Measurements from ENCODE around the gene FMO2.

DNA sequence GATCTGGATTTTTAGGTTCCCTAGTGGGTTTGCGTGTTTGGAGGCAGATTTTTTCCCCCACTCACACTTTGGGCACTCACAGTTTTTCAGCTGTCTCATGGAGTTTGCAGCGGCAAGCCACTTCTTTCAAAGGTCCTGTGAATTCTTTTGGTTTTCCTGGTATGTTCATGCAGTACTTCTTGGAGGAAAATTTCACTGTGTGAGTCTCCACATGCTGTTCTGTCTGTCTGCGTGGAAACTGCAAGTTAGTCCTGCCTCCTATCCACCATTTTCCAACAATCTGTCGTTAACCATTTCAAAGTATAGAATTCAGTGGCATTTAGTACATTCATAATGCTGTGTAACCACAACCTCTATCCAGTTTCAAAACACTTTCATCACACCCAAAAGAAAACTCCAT is 62.4 kb downstream of the FMO2 start:
- TF ChIP-seq, protein P1, sequence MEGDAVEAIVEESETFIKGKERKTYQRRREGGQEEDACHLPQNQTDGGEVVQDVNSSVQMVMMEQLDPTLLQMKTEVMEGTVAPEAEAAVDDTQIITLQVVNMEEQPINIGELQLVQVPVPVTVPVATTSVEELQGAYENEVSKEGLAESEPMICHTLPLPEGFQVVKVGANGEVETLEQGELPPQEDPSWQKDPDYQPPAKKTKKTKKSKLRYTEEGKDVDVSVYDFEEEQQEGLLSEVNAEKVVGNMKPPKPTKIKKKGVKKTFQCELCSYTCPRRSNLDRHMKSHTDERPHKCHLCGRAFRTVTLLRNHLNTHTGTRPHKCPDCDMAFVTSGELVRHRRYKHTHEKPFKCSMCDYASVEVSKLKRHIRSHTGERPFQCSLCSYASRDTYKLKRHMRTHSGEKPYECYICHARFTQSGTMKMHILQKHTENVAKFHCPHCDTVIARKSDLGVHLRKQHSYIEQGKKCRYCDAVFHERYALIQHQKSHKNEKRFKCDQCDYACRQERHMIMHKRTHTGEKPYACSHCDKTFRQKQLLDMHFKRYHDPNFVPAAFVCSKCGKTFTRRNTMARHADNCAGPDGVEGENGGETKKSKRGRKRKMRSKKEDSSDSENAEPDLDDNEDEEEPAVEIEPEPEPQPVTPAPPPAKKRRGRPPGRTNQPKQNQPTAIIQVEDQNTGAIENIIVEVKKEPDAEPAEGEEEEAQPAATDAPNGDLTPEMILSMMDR (IDR thresholded peaks at IDR 0.05; ENCODE audit: insufficient read depth, low read length) = no peak
- TF ChIP-seq POLR2AphosphoS5 (IDR thresholded peaks at IDR 0.05; ENCODE audit: low read depth) = no peak
- TF ChIP-seq, protein P2, sequence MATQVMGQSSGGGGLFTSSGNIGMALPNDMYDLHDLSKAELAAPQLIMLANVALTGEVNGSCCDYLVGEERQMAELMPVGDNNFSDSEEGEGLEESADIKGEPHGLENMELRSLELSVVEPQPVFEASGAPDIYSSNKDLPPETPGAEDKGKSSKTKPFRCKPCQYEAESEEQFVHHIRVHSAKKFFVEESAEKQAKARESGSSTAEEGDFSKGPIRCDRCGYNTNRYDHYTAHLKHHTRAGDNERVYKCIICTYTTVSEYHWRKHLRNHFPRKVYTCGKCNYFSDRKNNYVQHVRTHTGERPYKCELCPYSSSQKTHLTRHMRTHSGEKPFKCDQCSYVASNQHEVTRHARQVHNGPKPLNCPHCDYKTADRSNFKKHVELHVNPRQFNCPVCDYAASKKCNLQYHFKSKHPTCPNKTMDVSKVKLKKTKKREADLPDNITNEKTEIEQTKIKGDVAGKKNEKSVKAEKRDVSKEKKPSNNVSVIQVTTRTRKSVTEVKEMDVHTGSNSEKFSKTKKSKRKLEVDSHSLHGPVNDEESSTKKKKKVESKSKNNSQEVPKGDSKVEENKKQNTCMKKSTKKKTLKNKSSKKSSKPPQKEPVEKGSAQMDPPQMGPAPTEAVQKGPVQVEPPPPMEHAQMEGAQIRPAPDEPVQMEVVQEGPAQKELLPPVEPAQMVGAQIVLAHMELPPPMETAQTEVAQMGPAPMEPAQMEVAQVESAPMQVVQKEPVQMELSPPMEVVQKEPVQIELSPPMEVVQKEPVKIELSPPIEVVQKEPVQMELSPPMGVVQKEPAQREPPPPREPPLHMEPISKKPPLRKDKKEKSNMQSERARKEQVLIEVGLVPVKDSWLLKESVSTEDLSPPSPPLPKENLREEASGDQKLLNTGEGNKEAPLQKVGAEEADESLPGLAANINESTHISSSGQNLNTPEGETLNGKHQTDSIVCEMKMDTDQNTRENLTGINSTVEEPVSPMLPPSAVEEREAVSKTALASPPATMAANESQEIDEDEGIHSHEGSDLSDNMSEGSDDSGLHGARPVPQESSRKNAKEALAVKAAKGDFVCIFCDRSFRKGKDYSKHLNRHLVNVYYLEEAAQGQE (IDR thresholded peaks at IDR 0.05; ENCODE audit: insufficient replicate concordance, low read depth) = no peak

Data from HL-60 (cell line).